Uterus (tissue), 2 donors: ENCODE results near the gene PPP1R26.
"Not testable (repeated sequence)": the region's sequence is repeated elsewhere in the genome, so short reads cannot be mapped to it uniquely, and the experiment has no call there.

Experiments used
- POLR2A ChIP-seq, 2 donors: fragments of 450-650 bp; IDR thresholded peaks; one replicate each; pipeline ENCODE4 v1.6.1; 2016; ENCODE audit warnings: antibody characterized with exemption in 2 of 2, mild to moderate bottlenecking in 1 of 2, moderate library complexity in 1 of 2
- TF ChIP-seq, protein P1 (sequence below), 4 experiments: fragments of 200-600 bp in 2 of 4; fragments of 450-650 bp in 2 of 4; sonication (generic) in 2 of 4; IDR thresholded peaks; one replicate each; pipeline ENCODE4 v1.5.1; 2016 to 2019; ENCODE audit warnings: antibody characterized with exemption in 4 of 4, mild to moderate bottlenecking in 2 of 4, moderate library complexity in 1 of 4

DNA sequence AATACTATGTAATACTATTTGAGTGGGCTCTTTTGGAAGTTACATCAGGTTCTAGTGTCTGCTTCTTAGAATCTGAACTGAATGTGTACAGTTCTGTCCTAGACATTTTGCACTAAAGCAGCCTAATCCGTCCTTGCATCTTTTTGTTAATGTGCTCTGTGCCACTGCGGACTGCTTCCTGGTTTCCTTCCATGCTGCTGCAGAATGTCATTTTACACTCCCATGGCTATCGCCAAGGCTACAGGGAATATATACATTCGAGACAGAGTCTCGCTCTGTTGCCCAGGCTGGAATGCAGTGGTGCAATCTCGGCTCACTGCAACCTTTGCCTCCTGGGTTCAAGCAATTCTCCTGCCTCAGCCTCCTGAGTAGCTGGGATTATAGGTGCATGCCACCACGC lies 27.7 kb upstream of the PPP1R26 start:
- TF ChIP-seq, protein P1, sequence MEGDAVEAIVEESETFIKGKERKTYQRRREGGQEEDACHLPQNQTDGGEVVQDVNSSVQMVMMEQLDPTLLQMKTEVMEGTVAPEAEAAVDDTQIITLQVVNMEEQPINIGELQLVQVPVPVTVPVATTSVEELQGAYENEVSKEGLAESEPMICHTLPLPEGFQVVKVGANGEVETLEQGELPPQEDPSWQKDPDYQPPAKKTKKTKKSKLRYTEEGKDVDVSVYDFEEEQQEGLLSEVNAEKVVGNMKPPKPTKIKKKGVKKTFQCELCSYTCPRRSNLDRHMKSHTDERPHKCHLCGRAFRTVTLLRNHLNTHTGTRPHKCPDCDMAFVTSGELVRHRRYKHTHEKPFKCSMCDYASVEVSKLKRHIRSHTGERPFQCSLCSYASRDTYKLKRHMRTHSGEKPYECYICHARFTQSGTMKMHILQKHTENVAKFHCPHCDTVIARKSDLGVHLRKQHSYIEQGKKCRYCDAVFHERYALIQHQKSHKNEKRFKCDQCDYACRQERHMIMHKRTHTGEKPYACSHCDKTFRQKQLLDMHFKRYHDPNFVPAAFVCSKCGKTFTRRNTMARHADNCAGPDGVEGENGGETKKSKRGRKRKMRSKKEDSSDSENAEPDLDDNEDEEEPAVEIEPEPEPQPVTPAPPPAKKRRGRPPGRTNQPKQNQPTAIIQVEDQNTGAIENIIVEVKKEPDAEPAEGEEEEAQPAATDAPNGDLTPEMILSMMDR (IDR thresholded peaks at IDR 0.05): not testable (repeated sequence)
- not testable (repeated sequence) for TF ChIP-seq POLR2A (IDR thresholded peaks at IDR 0.05)
